GM23338 (cell line): ENCODE results near the gene NCKAP1. TPM values are rescaled to one million over a fixed set of nuclear protein-coding genes. Genes with fewer than 3 reads are reported as not detected.

Experiments
- ATAC-seq: fragments of 200-7000 bp; cut with Tn5 transposase; 3 replicates; pipeline ENCODE4 v1.9.1; 2020
- DNase-seq: peaks from one replicate; pipeline ENCODE4 v3.0.0-alpha.2; 2015; ENCODE audit warnings: low spot score
- H2AFZ ChIP-seq: fragments of 200-600 bp; sonication (generic); 2 replicates; pipeline ENCODE4 v1.8.0; 2016; ENCODE audit warnings: antibody characterized with exemption, mild to moderate bottlenecking, moderate library complexity
- H3F3A ChIP-seq: fragments of 200-600 bp; sonication (generic); replicated peaks from 2 replicates; pipeline ENCODE4 v1.8.0; 2017; ENCODE audit warnings: antibody characterized with exemption, mixed run types, low read depth
- H3K27ac ChIP-seq: fragments of 200-600 bp; sonication (generic); 2 replicates; pipeline ENCODE4 v1.6.1; 2016; ENCODE audit warnings: low read depth
- H3K27me3 ChIP-seq: fragments of 200-600 bp; sonication (generic); 2 replicates; pipeline ENCODE4 v1.8.0; 2016; ENCODE audit warnings: mild to moderate bottlenecking, mixed run types, moderate library complexity; ENCODE audit not compliant: insufficient read depth
- H3K36me3 ChIP-seq: fragments of 200-600 bp; sonication (generic); 2 replicates; pipeline ENCODE4 v1.8.0; 2016; ENCODE audit warnings: mild to moderate bottlenecking; ENCODE audit not compliant: insufficient read depth
- H3K4me1 ChIP-seq: fragments of 200-600 bp; sonication (generic); 2 replicates; pipeline ENCODE4 v1.8.0; 2016; ENCODE audit warnings: mild to moderate bottlenecking, moderate library complexity; ENCODE audit not compliant: insufficient read depth
- H3K4me2 ChIP-seq: fragments of 200-600 bp; sonication (generic); 2 replicates; pipeline ENCODE4 v1.7.1; 2017; ENCODE audit warnings: mixed run types
- H3K4me3 ChIP-seq: fragments of 200-600 bp; sonication (generic); 2 replicates; pipeline ENCODE4 v1.6.1; 2016; ENCODE audit warnings: mixed run types
- H3K79me2 ChIP-seq: fragments of 200-600 bp; sonication (generic); replicated peaks from 2 replicates; pipeline ENCODE4 v1.8.0; 2017; ENCODE audit warnings: mild to moderate bottlenecking; ENCODE audit not compliant: insufficient read depth
- H3K9me2 ChIP-seq: fragments of 200-600 bp; sonication (generic); 2 replicates; pipeline ENCODE4 v1.8.0; 2017; ENCODE audit not compliant: insufficient read depth
- H4K20me1 ChIP-seq: fragments of 200-600 bp; sonication (generic); replicated peaks from 2 replicates; pipeline ENCODE4 v1.8.0; 2017; ENCODE audit warnings: mild to moderate bottlenecking; ENCODE audit not compliant: insufficient read depth
- H3K27ac Mint-ChIP-seq: 2 replicates; pipeline ENCODE4 v1.8.0; 2020; ENCODE audit warnings: inconsistent platforms, mild to moderate bottlenecking, moderate library complexity, mixed read lengths
- H3K27me3 Mint-ChIP-seq: 3 replicates; pipeline ENCODE4 v1.8.0; 2022; ENCODE audit warnings: low read depth, mild to moderate bottlenecking, moderate library complexity, mixed read lengths, inconsistent platforms; ENCODE audit not compliant: insufficient read depth, poor library complexity
- H3K36me3 Mint-ChIP-seq: 3 replicates; pipeline ENCODE4 v1.8.0; 2021; ENCODE audit warnings: low read depth, mild to moderate bottlenecking, inconsistent platforms, moderate library complexity, mixed read lengths
- H3K4me1 Mint-ChIP-seq: 3 replicates; pipeline ENCODE4 v1.8.0; 2020; ENCODE audit warnings: mild to moderate bottlenecking, inconsistent platforms, mixed read lengths
- H3K4me3 Mint-ChIP-seq: 3 replicates; pipeline ENCODE4 v1.8.0; 2021; ENCODE audit warnings: moderate library complexity, mild to moderate bottlenecking, inconsistent platforms, mixed read lengths
- H3K9me3 Mint-ChIP-seq: 3 replicates; pipeline ENCODE4 v1.8.0; 2020; ENCODE audit warnings: moderate library complexity, mild to moderate bottlenecking, inconsistent platforms, mixed read lengths
- CREB1 ChIP-seq: fragments of 250-450 bp; sonication (Bioruptor Pico); IDR thresholded peaks from 2 replicates; pipeline ENCODE4 v1.5.0; 2020; ENCODE audit warnings: low read depth, mild to moderate bottlenecking, moderate library complexity
- EZH2 ChIP-seq: fragments of 200-600 bp; sonication (generic); IDR thresholded peaks from one replicate; pipeline ENCODE4 v1.8.0; 2017; ENCODE audit warnings: antibody characterized with exemption, mild to moderate bottlenecking, low read depth; ENCODE audit not compliant: unreplicated experiment
- EZH2phosphoT487 ChIP-seq: fragments of 200-600 bp; sonication (generic); IDR thresholded peaks from one replicate; pipeline ENCODE4 v1.8.1; 2018; ENCODE audit warnings: antibody characterized with exemption; ENCODE audit not compliant: unreplicated experiment
- JUNB ChIP-seq: IDR thresholded peaks from one replicate; pipeline ENCODE4 v1.6.1; 2016; ENCODE audit warnings: antibody characterized with exemption; ENCODE audit not compliant: unreplicated experiment
- NANOG ChIP-seq: IDR thresholded peaks from 2 replicates; pipeline ENCODE4 v1.6.1; 2016; ENCODE audit warnings: antibody characterized with exemption, borderline replicate concordance
- POLR2AphosphoS5 ChIP-seq: IDR thresholded peaks from 2 replicates; pipeline ENCODE4 v1.6.1; 2016; ENCODE audit warnings: antibody characterized with exemption, low read depth
- STAT1 ChIP-seq: IDR thresholded peaks from one replicate; pipeline ENCODE4 v1.6.1; 2016; ENCODE audit warnings: antibody characterized with exemption; ENCODE audit not compliant: unreplicated experiment
- ZNF114 ChIP-seq: fragments of 250-450 bp; sonication (Bioruptor Pico); IDR thresholded peaks from 2 replicates; pipeline ENCODE4 v1.5.0; 2020; ENCODE audit warnings: mild to moderate bottlenecking, moderate library complexity
- ZNF331 ChIP-seq: fragments of 250-450 bp; sonication (Bioruptor Pico); IDR thresholded peaks from 2 replicates; pipeline ENCODE4 v1.5.0; 2020; ENCODE audit warnings: low read depth, mild to moderate bottlenecking, moderate library complexity
- polyA plus RNA-seq: library from polyadenylated mRNA; unstranded; fragments of >200 nt; fragmentation: Nextera tagmentation; extraction: Ambion mirVana; gene quantifications from 2 replicates; pipeline ENCODE4 v1.2.1, GENCODE V29; 2016
- total RNA-seq: library from RNA; depleted of rRNA; stranded (reverse); fragments of >200 nt; shearing (Covaris generic); gene quantifications from 2 replicates; pipeline ENCODE4 v1.2.3, GENCODE V29; 2014
- TF ChIP-seq, protein P1 (sequence below): IDR thresholded peaks from 2 replicates; pipeline ENCODE4 v1.6.1; 2016; ENCODE audit warnings: antibody characterized with exemption
- TF ChIP-seq, protein P2 (sequence below), 2 experiments: fragments of 200-600 bp in 1 of 2; sonication (generic) in 1 of 2; conservative IDR thresholded peaks; 2 replicates each; pipeline versions ENCODE4 v1.5.1 to v1.6.1; 2016 to 2017; ENCODE audit warnings: antibody characterized with exemption in 2 of 2, low read depth in 2 of 2, mild to moderate bottlenecking in 2 of 2, moderate library complexity in 1 of 2
- TF ChIP-seq, protein P3 (sequence below): fragments of 250-450 bp; sonication (Bioruptor Pico); IDR thresholded peaks from 2 replicates; pipeline ENCODE4 v1.5.0; 2020; ENCODE audit warnings: mild to moderate bottlenecking, moderate library complexity
- TF ChIP-seq, protein P4 (sequence below): IDR thresholded peaks from one replicate; pipeline ENCODE4 v1.6.1; 2018; ENCODE audit warnings: antibody characterized with exemption; ENCODE audit not compliant: unreplicated experiment

Gene NCKAP1
- total and polyA plus RNA-seq, 2 experiments from 2014 or later: 53.8 to 157 TPM

DNA sequence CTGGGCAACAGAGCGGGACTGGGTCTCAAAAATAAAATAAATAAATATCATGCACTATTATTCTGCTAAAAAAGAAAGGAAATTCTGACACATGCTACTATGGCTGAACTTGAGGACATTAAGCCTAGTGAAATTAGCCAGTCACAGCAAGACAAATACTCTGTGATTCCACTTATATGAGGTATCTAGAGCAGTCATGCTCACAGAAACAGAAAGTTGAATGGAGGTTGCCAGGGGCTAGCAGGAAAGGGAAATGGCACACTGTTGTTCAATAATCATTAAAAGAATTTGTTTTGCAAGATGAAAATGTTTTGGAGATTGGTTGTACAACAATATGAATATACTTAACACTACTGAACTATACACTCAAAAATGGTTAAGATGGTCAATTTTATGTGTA, 60.8 kb downstream of the NCKAP1 start:
- H3K36me3 Mint-ChIP-seq: peaks cover 53% of the 10 kb centered on the region
- H3K27me3 Mint-ChIP-seq: no peaks in the 10 kb centered on the region
- DNase-seq (no peak), ATAC-seq (no peak)
- no peaks in the 10 kb centered on the region for H3K4me1 Mint-ChIP-seq
- no peaks in the 10 kb centered on the region for H3K9me3 Mint-ChIP-seq
- Histone ChIP-seq H2AFZ (no peak overlapping the region), H3K36me3 (peaks cover 20% of the 10 kb centered on the region; the same call in 1 of the 2 replicates), H3K27ac (no peak overlapping the region), H3K4me3 (no peak overlapping the region), H3K9me2 (no peaks in the 10 kb centered on the region), H3K4me2 (no peak overlapping the region), H4K20me1 (no peaks in the 10 kb centered on the region), H3K27me3 (no peaks in the 10 kb centered on the region), H3K4me1 (no peaks in the 10 kb centered on the region), H3F3A (0 out of 2 replicates have a peak, but pooled peaks cover 5% of the 10 kb centered on the region), H3K79me2 (peaks cover 4% of the 10 kb centered on the region)
- no peak overlapping the region for H3K4me3 Mint-ChIP-seq
- TF ChIP-seq, protein P1, sequence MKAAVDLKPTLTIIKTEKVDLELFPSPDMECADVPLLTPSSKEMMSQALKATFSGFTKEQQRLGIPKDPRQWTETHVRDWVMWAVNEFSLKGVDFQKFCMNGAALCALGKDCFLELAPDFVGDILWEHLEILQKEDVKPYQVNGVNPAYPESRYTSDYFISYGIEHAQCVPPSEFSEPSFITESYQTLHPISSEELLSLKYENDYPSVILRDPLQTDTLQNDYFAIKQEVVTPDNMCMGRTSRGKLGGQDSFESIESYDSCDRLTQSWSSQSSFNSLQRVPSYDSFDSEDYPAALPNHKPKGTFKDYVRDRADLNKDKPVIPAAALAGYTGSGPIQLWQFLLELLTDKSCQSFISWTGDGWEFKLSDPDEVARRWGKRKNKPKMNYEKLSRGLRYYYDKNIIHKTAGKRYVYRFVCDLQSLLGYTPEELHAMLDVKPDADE: no peak
- TF ChIP-seq, protein P2, sequence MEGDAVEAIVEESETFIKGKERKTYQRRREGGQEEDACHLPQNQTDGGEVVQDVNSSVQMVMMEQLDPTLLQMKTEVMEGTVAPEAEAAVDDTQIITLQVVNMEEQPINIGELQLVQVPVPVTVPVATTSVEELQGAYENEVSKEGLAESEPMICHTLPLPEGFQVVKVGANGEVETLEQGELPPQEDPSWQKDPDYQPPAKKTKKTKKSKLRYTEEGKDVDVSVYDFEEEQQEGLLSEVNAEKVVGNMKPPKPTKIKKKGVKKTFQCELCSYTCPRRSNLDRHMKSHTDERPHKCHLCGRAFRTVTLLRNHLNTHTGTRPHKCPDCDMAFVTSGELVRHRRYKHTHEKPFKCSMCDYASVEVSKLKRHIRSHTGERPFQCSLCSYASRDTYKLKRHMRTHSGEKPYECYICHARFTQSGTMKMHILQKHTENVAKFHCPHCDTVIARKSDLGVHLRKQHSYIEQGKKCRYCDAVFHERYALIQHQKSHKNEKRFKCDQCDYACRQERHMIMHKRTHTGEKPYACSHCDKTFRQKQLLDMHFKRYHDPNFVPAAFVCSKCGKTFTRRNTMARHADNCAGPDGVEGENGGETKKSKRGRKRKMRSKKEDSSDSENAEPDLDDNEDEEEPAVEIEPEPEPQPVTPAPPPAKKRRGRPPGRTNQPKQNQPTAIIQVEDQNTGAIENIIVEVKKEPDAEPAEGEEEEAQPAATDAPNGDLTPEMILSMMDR (conservative IDR thresholded peaks at IDR 0.05; ENCODE audit: low read depth in 2 of 2): no peak
- TF ChIP-seq EZH2phosphoT487: no peak
- TF ChIP-seq STAT1: no peak
- TF ChIP-seq CREB1: no peak
- TF ChIP-seq, protein P3, sequence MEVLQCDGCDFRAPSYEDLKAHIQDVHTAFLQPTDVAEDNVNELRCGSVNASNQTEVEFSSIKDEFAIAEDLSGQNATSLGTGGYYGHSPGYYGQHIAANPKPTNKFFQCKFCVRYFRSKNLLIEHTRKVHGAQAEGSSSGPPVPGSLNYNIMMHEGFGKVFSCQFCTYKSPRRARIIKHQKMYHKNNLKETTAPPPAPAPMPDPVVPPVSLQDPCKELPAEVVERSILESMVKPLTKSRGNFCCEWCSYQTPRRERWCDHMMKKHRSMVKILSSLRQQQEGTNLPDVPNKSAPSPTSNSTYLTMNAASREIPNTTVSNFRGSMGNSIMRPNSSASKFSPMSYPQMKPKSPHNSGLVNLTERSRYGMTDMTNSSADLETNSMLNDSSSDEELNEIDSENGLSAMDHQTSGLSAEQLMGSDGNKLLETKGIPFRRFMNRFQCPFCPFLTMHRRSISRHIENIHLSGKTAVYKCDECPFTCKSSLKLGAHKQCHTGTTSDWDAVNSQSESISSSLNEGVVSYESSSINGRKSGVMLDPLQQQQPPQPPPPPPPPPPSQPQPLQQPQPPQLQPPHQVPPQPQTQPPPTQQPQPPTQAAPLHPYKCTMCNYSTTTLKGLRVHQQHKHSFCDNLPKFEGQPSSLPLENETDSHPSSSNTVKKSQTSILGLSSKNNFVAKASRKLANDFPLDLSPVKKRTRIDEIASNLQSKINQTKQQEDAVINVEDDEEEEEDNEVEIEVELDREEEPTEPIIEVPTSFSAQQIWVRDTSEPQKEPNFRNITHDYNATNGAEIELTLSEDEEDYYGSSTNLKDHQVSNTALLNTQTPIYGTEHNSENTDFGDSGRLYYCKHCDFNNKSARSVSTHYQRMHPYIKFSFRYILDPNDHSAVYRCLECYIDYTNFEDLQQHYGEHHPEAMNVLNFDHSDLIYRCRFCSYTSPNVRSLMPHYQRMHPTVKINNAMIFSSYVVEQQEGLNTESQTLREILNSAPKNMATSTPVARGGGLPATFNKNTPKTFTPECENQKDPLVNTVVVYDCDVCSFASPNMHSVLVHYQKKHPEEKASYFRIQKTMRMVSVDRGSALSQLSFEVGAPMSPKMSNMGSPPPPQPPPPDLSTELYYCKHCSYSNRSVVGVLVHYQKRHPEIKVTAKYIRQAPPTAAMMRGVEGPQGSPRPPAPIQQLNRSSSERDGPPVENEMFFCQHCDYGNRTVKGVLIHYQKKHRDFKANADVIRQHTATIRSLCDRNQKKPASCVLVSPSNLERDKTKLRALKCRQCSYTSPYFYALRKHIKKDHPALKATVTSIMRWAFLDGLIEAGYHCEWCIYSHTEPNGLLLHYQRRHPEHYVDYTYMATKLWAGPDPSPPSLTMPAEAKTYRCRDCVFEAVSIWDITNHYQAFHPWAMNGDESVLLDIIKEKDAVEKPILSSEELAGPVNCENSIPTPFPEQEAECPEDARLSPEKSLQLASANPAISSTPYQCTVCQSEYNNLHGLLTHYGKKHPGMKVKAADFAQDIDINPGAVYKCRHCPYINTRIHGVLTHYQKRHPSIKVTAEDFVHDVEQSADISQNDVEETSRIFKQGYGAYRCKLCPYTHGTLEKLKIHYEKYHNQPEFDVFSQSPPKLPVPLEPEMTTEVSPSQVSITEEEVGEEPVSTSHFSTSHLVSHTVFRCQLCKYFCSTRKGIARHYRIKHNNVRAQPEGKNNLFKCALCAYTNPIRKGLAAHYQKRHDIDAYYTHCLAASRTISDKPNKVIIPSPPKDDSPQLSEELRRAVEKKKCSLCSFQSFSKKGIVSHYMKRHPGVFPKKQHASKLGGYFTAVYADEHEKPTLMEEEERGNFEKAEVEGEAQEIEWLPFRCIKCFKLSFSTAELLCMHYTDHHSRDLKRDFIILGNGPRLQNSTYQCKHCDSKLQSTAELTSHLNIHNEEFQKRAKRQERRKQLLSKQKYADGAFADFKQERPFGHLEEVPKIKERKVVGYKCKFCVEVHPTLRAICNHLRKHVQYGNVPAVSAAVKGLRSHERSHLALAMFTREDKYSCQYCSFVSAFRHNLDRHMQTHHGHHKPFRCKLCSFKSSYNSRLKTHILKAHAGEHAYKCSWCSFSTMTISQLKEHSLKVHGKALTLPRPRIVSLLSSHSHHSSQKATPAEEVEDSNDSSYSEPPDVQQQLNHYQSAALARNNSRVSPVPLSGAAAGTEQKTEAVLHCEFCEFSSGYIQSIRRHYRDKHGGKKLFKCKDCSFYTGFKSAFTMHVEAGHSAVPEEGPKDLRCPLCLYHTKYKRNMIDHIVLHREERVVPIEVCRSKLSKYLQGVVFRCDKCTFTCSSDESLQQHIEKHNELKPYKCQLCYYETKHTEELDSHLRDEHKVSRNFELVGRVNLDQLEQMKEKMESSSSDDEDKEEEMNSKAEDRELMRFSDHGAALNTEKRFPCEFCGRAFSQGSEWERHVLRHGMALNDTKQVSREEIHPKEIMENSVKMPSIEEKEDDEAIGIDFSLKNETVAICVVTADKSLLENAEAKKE (CRISPR knock-in tag): no peak
- no peak for TF ChIP-seq EZH2
- no peak for TF ChIP-seq POLR2AphosphoS5
- no peak for TF ChIP-seq NANOG
- TF ChIP-seq ZNF331 (CRISPR knock-in tag): no peak
- TF ChIP-seq, protein P4, sequence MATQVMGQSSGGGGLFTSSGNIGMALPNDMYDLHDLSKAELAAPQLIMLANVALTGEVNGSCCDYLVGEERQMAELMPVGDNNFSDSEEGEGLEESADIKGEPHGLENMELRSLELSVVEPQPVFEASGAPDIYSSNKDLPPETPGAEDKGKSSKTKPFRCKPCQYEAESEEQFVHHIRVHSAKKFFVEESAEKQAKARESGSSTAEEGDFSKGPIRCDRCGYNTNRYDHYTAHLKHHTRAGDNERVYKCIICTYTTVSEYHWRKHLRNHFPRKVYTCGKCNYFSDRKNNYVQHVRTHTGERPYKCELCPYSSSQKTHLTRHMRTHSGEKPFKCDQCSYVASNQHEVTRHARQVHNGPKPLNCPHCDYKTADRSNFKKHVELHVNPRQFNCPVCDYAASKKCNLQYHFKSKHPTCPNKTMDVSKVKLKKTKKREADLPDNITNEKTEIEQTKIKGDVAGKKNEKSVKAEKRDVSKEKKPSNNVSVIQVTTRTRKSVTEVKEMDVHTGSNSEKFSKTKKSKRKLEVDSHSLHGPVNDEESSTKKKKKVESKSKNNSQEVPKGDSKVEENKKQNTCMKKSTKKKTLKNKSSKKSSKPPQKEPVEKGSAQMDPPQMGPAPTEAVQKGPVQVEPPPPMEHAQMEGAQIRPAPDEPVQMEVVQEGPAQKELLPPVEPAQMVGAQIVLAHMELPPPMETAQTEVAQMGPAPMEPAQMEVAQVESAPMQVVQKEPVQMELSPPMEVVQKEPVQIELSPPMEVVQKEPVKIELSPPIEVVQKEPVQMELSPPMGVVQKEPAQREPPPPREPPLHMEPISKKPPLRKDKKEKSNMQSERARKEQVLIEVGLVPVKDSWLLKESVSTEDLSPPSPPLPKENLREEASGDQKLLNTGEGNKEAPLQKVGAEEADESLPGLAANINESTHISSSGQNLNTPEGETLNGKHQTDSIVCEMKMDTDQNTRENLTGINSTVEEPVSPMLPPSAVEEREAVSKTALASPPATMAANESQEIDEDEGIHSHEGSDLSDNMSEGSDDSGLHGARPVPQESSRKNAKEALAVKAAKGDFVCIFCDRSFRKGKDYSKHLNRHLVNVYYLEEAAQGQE: no peak
- no peak for TF ChIP-seq JUNB
- no peak for TF ChIP-seq ZNF114 (CRISPR knock-in tag)
- H3K27ac Mint-ChIP-seq: no peak overlapping the region
